Neuronal stem cell (in vitro differentiated cells): ENCODE results near the gene TRIM54.

Experiments used
- DNase-seq: peaks from one replicate; pipeline ENCODE4 v3.0.0-alpha.2; 2013; ENCODE audit warnings: low spot score
- H2AFZ ChIP-seq: one replicate; pipeline ENCODE4 v1.6.1; 2013; ENCODE audit warnings: mild to moderate bottlenecking, low read length, inconsistent platforms
- H2AK5ac ChIP-seq: 2 replicates; pipeline ENCODE4 v1.6.1; 2013; ENCODE audit warnings: low read depth, mild to moderate bottlenecking, inconsistent platforms, low read length, moderate library complexity, mixed read lengths
- H2BK120ac ChIP-seq: 2 replicates; pipeline ENCODE4 v1.6.1; 2013; ENCODE audit warnings: low read depth, mild to moderate bottlenecking, inconsistent platforms, low read length, moderate library complexity, mixed read lengths
- H2BK12ac ChIP-seq: one replicate; pipeline ENCODE4 v1.6.1; 2013; ENCODE audit warnings: low read length, inconsistent platforms
- H2BK15ac ChIP-seq: 2 replicates; pipeline ENCODE4 v1.6.1; 2013; ENCODE audit warnings: mild to moderate bottlenecking, low read length, inconsistent platforms, mixed read lengths
- H2BK5ac ChIP-seq: one replicate; pipeline ENCODE4 v1.6.1; 2013; ENCODE audit warnings: inconsistent platforms, mild to moderate bottlenecking, low read length, moderate library complexity
- H3K14ac ChIP-seq: one replicate; pipeline ENCODE4 v1.6.1; 2013; ENCODE audit warnings: low read length, inconsistent platforms
- H3K18ac ChIP-seq: 2 replicates; pipeline ENCODE4 v1.6.1; 2013; ENCODE audit warnings: low read length, inconsistent platforms
- H3K23ac ChIP-seq: 2 replicates; pipeline ENCODE4 v1.6.1; 2013; ENCODE audit warnings: low read depth, mild to moderate bottlenecking, mixed read lengths, low read length, inconsistent platforms; ENCODE audit not compliant: poor library complexity
- H3K27ac ChIP-seq: replicated peaks from 3 replicates; pipeline ENCODE4 v1.5.1; 2013; ENCODE audit warnings: low read length, inconsistent platforms
- H3K27me3 ChIP-seq, 3 experiments: 2 replicates each; pipeline ENCODE4 v1.6.1; 2013; ENCODE audit warnings: low read length in 3 of 3, mild to moderate bottlenecking in 2 of 3, inconsistent platforms in 1 of 3, low read depth in 1 of 3, mixed read lengths in 1 of 3, moderate library complexity in 1 of 3; ENCODE audit not compliant: control insufficient read depth in 3 of 3, insufficient read depth in 3 of 3
- H3K36me3 ChIP-seq, 2 donors: replicated peaks in 1 of 2; 2 replicates each; pipeline ENCODE4 v1.6.1; 2013; ENCODE audit warnings: low read length in 2 of 2; ENCODE audit not compliant: control insufficient read depth in 2 of 2, insufficient read depth in 2 of 2
- H3K4ac ChIP-seq: 2 replicates; pipeline ENCODE4 v1.6.1; 2013; ENCODE audit warnings: inconsistent platforms, mild to moderate bottlenecking, low read length, moderate library complexity
- H3K4me1 ChIP-seq, 2 donors: 1 replicate in 1 of 2; 2 replicates in 1 of 2; pipeline ENCODE4 v1.6.1; 2013; ENCODE audit warnings: low read length in 2 of 2, low read depth in 1 of 2; ENCODE audit not compliant: control insufficient read depth in 2 of 2, insufficient read depth in 1 of 2
- H3K4me2 ChIP-seq: one replicate; pipeline ENCODE4 v1.6.1; 2013; ENCODE audit warnings: mild to moderate bottlenecking, low read length, inconsistent platforms; ENCODE audit not compliant: insufficient read depth, poor library complexity, severe bottlenecking
- H3K4me3 ChIP-seq, 2 donors: 2 replicates each; pipeline ENCODE4 v1.5.1; 2013; ENCODE audit warnings: low read length in 2 of 2, mild to moderate bottlenecking in 2 of 2, inconsistent platforms in 1 of 2, moderate library complexity in 1 of 2
- H3K79me1 ChIP-seq: one replicate; pipeline ENCODE4 v1.6.1; 2013; ENCODE audit warnings: low read depth, mild to moderate bottlenecking, inconsistent platforms, low read length, moderate library complexity
- H3K9ac ChIP-seq: one replicate; pipeline ENCODE4 v1.6.1; 2013; ENCODE audit warnings: mild to moderate bottlenecking, low read depth, low read length, inconsistent platforms; ENCODE audit not compliant: poor library complexity
- H3K9me3 ChIP-seq, 2 donors: replicated peaks in 1 of 2; 2 replicates each; pipeline versions ENCODE3 to v1.6.1; 2013; ENCODE audit warnings: low read length in 2 of 2, mild to moderate bottlenecking in 2 of 2, inconsistent platforms in 1 of 2, low read depth in 1 of 2, mixed read lengths in 1 of 2, moderate library complexity in 1 of 2; ENCODE audit not compliant: control insufficient read depth in 2 of 2, insufficient read depth in 1 of 2
- H4K8ac ChIP-seq: one replicate; pipeline ENCODE4 v1.6.1; 2013; ENCODE audit warnings: low read depth, mild to moderate bottlenecking, inconsistent platforms, low read length, moderate library complexity
- H4K91ac ChIP-seq: one replicate; pipeline ENCODE4 v1.6.1; 2013; ENCODE audit warnings: low read length, low read depth, mild to moderate bottlenecking, inconsistent platforms; ENCODE audit not compliant: poor library complexity
- WGBS, 2 donors: extraction: QIAGEN DNeasy Blood & Tissue Kit; methylation state at CpG; one replicate each; pipeline ENCODE4 v1.1.7; 2013; ENCODE audit warnings: missing lambda C conversion rate in 2 of 2, mixed read lengths in 1 of 2; ENCODE audit not compliant: insufficient read length in 2 of 2, insufficient replicate concordance in 1 of 2; ENCODE audit errors: extremely low coverage in 2 of 2; 5-methylcytosine and 5-hydroxymethylcytosine counted together

Gene TRIM54

GRCh38 chr2:27262379-27263286 lies 19.6 kb upstream of the TRIM54 start, which contains the start of gene SLC30A3:
TSS of gene SLC30A3 (minus strand) at chr2:27263047. CDS start at chr2:27262906, 141 bp downstream.
- peak within 1 kb of the TSS; percentile 23 to 80 for H3K4me3 ChIP-seq
- DNase-seq, result peak; percentile 37
- peak within 1 kb of the TSS; percentile 47 for H3K14ac ChIP-seq
- H4K8ac ChIP-seq, result no peak within 1 kb of the TSS
- peak within 1 kb of the TSS; percentile 87 for H3K4me2 ChIP-seq
- no peak within 1 kb of the TSS for H3K4ac ChIP-seq
- peak within 1 kb of the TSS; percentile 87 for H3K18ac ChIP-seq
- peaks cover 0 to 2% of the 10 kb centered on the region in 2 donors for H3K9me3 ChIP-seq
- no CpG with 5 or more reads among the region's 96 CpGs for WGBS, 2 donors
- H2AFZ ChIP-seq, result peak within 1 kb of the TSS; percentile 85
- H3K27me3 ChIP-seq, result peaks cover 38 to 96% (median 62%) of the 10 kb centered on the region in 3 experiments
- H2BK12ac ChIP-seq, result no peak within 1 kb of the TSS
- peak within 1 kb of the TSS; percentile 43 for H2BK120ac ChIP-seq
- peak within 1 kb of the TSS; percentile 78 for H3K9ac ChIP-seq
- H3K36me3 ChIP-seq, result no peaks in the 10 kb centered on the region
- peak within 1 kb of the TSS; percentile 38 for H2BK15ac ChIP-seq
- H4K91ac ChIP-seq, result no peak within 1 kb of the TSS
- no peak within 1 kb of the TSS for H3K27ac ChIP-seq
- H3K4me1 ChIP-seq, result peaks cover 0 to 3% of the 10 kb centered on the region in 2 donors
- H3K23ac ChIP-seq, result peak within 1 kb of the TSS; percentile 69
- H2AK5ac ChIP-seq, result peak within 1 kb of the TSS; percentile 63
- H2BK5ac ChIP-seq, result peak within 1 kb of the TSS; percentile 62
- H3K79me1 ChIP-seq, result no peaks in the 10 kb centered on the region

- Histone ChIP-seq H2BK12ac (no peak overlapping the region), H3K79me1 (no peaks in the 10 kb centered on the region), H3K23ac (peak overlapping the region; percentile 62), H4K8ac (no peak overlapping the region), H2BK5ac (peak overlapping the region; percentile 62), H3K4ac (no peak overlapping the region), H3K14ac (peak overlapping the region; percentile 47), H2AFZ (peak overlapping the region; percentile 85), H3K4me1 (peaks cover 0 to 3% of the 10 kb centered on the region in 2 donors), H4K91ac (no peak overlapping the region), H2BK15ac (no peak overlapping the region), H3K4me3 (peak overlapping the region in 1 of 2 donors; percentile 80), H2AK5ac (peak overlapping the region; percentile 61), H3K18ac (peak overlapping the region; percentile 87), H3K27me3 (peaks cover 38 to 95% (median 62%) of the 10 kb centered on the region in 3 experiments), H3K27ac (no peak overlapping the region), H2BK120ac (no peak overlapping the region), H3K9me3 (peaks cover 0 to 2% of the 10 kb centered on the region in 2 donors), H3K9ac (peak overlapping the region; percentile 38), H3K36me3 (no peaks in the 10 kb centered on the region), H3K4me2 (peak overlapping the region; percentile 87)
- no peak for DNase-seq
- WGBS, 2 donors, result no CpG with 5 or more reads among the region's 46 CpGs
Measured at GRCh38 chr2:27263287-27264252, 18.7 kb upstream of the TRIM54 start.

- H3K4me3 ChIP-seq, result peak overlapping the region; percentile 32 to 74
- H2BK12ac ChIP-seq, result no peak overlapping the region
- H3K27me3 ChIP-seq, result peaks cover 38 to 93% (median 62%) of the 10 kb centered on the region in 3 experiments
- H3K4me1 ChIP-seq, result peaks cover 0 to 3% of the 10 kb centered on the region in 2 donors
- no peak overlapping the region for H3K27ac ChIP-seq
- H2BK15ac ChIP-seq, result no peak overlapping the region
- no peak overlapping the region for H2BK5ac ChIP-seq
- peak overlapping the region; percentile 93 for H3K18ac ChIP-seq
- H4K8ac ChIP-seq, result no peak overlapping the region
- no peak overlapping the region for H3K4ac ChIP-seq
- H3K9me3 ChIP-seq, result peaks cover 0 to 2% of the 10 kb centered on the region in 2 donors
- WGBS, 2 donors, result no CpG with 5 or more reads among the region's 38 CpGs
- H2BK120ac ChIP-seq, result no peak overlapping the region
- H3K79me1 ChIP-seq, result no peaks in the 10 kb centered on the region
- no peak overlapping the region for H4K91ac ChIP-seq
- H3K4me2 ChIP-seq, result peak overlapping the region; percentile 66
- peak overlapping the region; percentile 94 for H2AFZ ChIP-seq
- H3K9ac ChIP-seq, result peak overlapping the region; percentile 15
- H3K36me3 ChIP-seq, result no peaks in the 10 kb centered on the region
- H3K14ac ChIP-seq, result no peak overlapping the region
- no peak overlapping the region for H3K23ac ChIP-seq
- no peak overlapping the region for H2AK5ac ChIP-seq
- no peak for DNase-seq
Measured at GRCh38 chr2:27264253-27264752, 17.9 kb upstream of the TRIM54 start.
